NCI-H1417 (cell line): Measurements from ENCODE around the gene PHIP.
A peak's percentile ranks its signal among the peaks of the same experiment; 100 is the strongest.

Experiments used
- DNase-seq, 3 experiments: peaks; one replicate each; lab custom pipeline; 2025; lab: John Stamatoyannopoulos, UW

PHIP gene

GRCh38 chr6:79070206-79070825 is 7.7 kb downstream of the PHIP start:
- DNase-seq: no peak

- no peak for DNase-seq
These were observed 11.2 kb downstream of the PHIP start for GRCh38 chr6:79066828-79067227.

- no peak for DNase-seq
These were observed 11.7 kb downstream of the PHIP start for GRCh38 chr6:79066330-79066729.

GRCh38 chr6:79065232-79065631 is 12.8 kb downstream of the PHIP start:
- no peak for DNase-seq

DNA sequence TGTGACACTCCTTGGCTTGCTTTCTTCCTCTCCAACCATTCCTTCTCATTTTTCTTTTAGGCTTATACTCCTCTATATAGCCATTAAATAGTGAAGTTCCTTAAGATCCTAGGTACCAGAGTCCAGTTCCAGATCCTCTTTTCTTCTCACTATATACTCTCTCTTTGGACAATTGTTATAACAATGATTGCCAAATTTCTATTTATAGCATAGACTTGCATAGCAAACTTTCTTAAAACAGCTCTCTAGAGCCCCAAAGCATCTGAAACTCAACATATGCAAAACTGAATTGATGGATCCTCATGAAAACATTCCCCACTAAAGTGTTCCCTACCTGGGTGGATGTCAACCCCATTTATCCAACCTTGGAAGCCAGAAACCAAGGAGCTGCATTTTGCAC is 13.4 kb downstream of the PHIP start:
- DNase-seq: no peak

GRCh38 chr6:79062708-79063107 is 15.3 kb downstream of the PHIP start:
- no peak for DNase-seq

DNA sequence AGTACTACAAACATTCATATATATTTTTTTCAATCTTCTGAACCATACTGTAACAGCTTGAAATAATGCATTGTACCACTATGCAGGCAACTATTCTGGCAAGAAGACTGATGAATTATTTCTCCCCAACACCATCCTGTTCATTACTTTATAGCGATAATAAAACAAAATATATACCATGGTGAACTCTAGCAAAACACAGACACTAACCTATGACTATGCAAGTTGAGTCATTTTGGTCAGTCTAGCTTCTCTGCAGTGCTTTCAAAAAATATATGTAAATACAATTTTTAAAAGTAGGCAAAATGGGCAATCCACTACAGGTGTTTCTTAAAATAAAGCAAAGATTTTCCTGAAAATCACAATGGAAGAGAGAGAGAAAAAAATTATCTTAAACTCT is 20.3 kb downstream of the PHIP start:
- no peak for DNase-seq

DNA sequence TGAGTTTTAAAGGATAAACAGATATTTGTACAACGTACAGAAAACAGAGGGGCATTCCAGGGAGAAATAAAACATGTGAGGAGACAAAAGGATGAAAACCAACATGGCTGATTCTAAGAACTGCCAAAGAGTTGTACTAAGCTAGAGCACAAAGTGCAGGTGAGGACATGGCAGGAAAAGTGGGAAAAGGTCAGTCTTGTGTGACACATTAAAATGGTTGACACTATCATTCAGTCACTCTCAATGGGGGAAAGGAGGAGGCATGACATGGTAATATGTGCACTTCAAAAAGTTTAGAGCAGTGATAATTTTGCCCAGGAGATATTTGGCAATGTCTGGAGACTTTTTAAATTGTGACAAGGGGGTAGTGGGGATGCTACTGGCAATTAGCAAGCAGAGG is 21.8 kb downstream of the PHIP start:
- DNase-seq: no peak

GRCh38 chr6:79048611-79049010 is 29.4 kb downstream of the PHIP start:
- DNase-seq: peak in 1 of 3 experiments; percentile 2

GRCh38 chr6:79047072-79047471 is 31.0 kb downstream of the PHIP start:
- DNase-seq: no peak

DNA sequence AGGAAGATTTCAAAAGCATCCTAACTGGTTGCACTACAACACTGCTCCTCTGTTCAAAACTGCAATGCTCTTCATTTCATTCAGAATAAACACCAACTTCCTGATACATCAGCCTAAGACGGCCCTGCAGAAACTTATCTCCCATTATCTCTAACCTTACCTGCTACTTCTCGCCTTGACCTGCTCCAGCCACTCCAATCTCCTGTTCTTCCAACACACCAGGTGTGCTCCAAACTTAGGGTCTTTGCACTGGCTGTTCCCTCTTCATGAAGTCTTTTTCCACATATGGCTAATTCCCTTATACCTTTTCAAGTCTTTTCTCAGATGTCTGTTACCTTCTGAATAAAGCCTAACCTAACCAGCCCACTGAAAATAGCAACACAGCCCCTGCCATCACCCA is 32.1 kb downstream of the PHIP start:
- no peak for DNase-seq

DNA sequence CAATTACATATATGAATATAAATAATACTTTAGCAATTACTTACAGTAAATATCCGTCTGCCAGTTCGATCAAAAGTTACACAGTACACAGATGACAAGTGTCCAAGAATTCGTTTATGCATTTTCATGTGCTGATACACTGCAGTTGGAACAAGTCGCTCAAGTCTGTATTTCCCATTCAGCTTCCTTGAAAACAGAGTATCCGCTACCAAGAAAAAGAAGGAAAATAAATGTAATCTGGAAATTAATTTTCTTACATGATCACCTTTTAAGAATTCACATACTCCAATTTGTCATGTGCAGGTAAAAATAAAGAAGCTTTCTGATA is 35.3 kb downstream of the PHIP start:
- DNase-seq: peak in 1 of 3 experiments; percentile 21

GRCh38 chr6:79042088-79042798 is 35.8 kb downstream of the PHIP start:
- DNase-seq: no peak

DNA sequence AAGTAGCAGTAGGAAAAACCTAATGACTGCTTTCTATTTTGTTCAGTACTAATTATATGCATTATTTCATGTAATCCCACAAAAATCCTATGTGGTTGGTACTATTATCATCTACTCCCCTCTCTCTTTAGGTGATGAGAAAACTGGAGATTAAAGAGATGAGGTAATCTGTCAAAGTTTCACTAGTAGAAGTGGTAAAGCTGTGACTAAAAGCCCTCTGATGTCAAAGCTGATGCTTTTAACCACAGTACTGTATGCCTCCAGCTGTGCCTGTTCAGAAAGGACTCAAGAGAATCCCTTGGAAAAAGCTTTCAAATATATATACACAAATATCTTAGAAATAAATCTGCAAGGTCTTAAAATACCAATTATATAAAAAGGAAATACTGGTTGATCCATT is 38.0 kb downstream of the PHIP start:
- no peak for DNase-seq

DNA sequence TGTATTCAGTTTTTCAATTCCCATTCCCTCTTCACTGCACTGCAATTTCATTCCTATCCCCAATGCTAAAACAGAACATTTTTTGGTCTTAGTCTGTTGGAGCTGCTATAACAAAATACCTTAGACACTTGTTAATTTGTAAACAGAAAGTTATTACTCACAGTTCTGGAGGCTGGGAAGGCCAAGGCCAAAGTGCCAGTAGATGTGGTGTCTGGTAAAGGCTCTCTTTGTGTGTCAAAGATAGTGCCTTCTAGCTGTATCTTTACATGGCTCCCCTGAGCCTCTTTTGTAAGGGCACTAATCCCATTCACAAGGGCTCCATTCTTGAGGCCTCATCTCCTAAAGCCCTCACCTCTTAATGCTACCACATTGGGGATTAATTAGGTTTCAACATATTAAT is 40.0 kb downstream of the PHIP start:
- no peak for DNase-seq

DNA sequence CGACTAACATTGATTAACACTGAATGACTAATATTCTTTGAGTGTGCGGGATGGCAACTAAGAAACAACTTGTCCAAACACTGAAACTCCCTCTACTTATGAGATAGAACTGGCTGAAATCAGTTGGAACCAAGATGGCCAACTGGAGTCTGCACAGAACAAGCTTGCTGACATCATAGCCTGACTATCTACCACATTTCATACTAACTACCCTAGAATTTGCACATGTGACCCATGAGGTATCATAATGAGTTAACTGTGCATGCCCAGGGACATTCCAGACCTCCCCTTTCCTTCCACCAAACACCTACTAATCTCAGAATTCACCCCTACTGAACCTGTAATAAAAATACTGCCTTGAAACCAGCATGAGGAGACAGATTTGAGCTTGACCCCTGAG is 43.2 kb downstream of the PHIP start:
- no peak for DNase-seq

GRCh38 chr6:79033279-79033678 is 44.8 kb downstream of the PHIP start:
- no peak for DNase-seq

GRCh38 chr6:79031821-79032590 is 46.0 kb downstream of the PHIP start:
- DNase-seq: no peak

GRCh38 chr6:79030511-79030910 is 47.5 kb downstream of the PHIP start:
- no peak for DNase-seq

DNA sequence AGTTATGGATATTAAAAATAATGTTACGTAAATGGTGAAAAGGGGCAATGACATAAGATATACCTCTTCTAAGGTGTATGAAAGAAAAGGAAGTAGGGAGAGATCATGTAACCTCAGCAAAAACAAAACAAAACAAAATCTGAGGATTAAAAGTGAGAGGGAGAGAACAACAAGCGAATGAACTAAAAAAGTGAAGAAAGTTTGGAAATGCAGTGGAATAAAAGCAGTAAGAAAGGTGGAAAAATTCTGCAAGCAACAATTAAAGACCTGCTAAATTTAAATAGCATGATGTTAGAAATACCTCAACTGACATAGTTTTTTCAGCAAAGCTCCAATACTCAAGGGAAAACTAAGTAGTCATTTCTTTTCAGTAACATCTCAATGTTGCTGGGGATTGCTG is 48.0 kb downstream of the PHIP start:
- no peak for DNase-seq

DNA sequence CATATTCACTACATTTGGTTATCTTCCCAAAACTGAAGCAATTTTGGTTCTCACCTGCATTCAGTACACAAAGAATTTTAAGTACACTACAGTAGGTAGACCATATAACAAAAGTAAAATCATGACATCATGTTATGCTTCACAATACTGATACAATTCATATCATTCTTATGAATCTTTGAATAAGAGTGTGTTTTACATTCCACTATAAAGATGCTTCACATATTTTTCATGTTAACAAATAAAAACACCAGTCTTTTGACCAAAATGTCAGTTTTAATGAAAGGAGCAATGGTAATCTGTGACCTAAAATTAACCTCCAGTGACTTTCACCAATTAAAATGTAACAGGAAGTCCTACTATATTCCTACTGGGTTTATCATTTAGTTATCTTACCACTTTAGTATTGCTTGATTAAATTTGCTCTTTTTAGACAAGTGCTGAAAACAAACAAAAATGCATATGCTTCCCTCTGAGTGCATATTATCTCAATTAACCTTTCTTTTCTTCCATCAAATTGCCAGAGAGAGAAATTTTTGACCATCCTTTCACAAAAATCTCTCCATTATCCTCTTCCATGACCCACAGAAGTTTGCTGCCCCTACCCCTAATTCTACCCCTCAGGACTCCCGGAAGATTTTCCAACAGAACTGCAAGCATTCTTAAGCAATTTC is 49.3 kb downstream of the PHIP start:
- no peak for DNase-seq

GRCh38 chr6:79011940-79012339 is 66.1 kb downstream of the PHIP start:
- DNase-seq: no peak

GRCh38 chr6:79010422-79010821 is 67.6 kb downstream of the PHIP start:
- DNase-seq: no peak
